ENCODE measurements around the gene SNAPC1.
A peak's percentile ranks its signal among the peaks of the same experiment; 100 is the strongest.

Gene SNAPC1

GRCh38 chr14:61764342-61765122 is 2.3 kb downstream of the SNAPC1 start:
- Mint-ChIP-seq H3K27ac (no peak overlapping the region), H3K4me3 (peak overlapping the region; percentile 98), H3K9me3 (no peaks in the 10 kb centered on the region), H3K36me3 (peaks cover 56% of the 10 kb centered on the region), H3K4me1 (peaks cover 32% of the 10 kb centered on the region)
- ATAC-seq (no peak), DNase-seq (ENCODE audit: low spot score in 2 of 2) (no peak)

- ATAC-seq, result no peak
- Mint-ChIP-seq H3K9me3 (no peaks in the 10 kb centered on the region), H3K36me3 (peaks cover 64% of the 10 kb centered on the region), H3K4me1 (peaks cover 32% of the 10 kb centered on the region), H3K27ac (no peak overlapping the region), H3K4me3 (no peak overlapping the region)
- no peak for DNase-seq (ENCODE audit: low spot score in 2 of 2)
These were observed 3.2 kb downstream of the SNAPC1 start for GRCh38 chr14:61765225-61765943.

- Mint-ChIP-seq H3K9me3 (no peaks in the 10 kb centered on the region), H3K4me1 (peaks cover 32% of the 10 kb centered on the region), H3K36me3 (peaks cover 72% of the 10 kb centered on the region), H3K4me3 (no peak overlapping the region), H3K27ac (no peak overlapping the region)
- ATAC-seq (no peak), DNase-seq (ENCODE audit: low spot score in 2 of 2) (no peak)
These were observed 3.9 kb downstream of the SNAPC1 start for GRCh38 chr14:61766151-61766550.

- Mint-ChIP-seq H3K36me3 (peaks cover 76% of the 10 kb centered on the region), H3K4me3 (no peak overlapping the region), H3K9me3 (no peaks in the 10 kb centered on the region), H3K4me1 (peaks cover 23% of the 10 kb centered on the region), H3K27ac (no peak overlapping the region)
- ATAC-seq (no peak), DNase-seq (ENCODE audit: low spot score in 2 of 2) (no peak)
These were observed 6.0 kb downstream of the SNAPC1 start for GRCh38 chr14:61768240-61768639.

- DNase-seq (ENCODE audit: low spot score in 2 of 2) (no peak), ATAC-seq (no peak)
- H3K9me3 Mint-ChIP-seq, result no peaks in the 10 kb centered on the region
- H3K36me3 Mint-ChIP-seq, result peaks cover 86% of the 10 kb centered on the region
- H3K27ac Mint-ChIP-seq, result no peak overlapping the region
- no peak overlapping the region for H3K4me3 Mint-ChIP-seq
- H3K4me1 Mint-ChIP-seq, result peaks cover 10% of the 10 kb centered on the region
These were observed 7.7 kb downstream of the SNAPC1 start for GRCh38 chr14:61769893-61770292.

GRCh38 chr14:61774861-61775260 is 12.6 kb downstream of the SNAPC1 start:
- no peak overlapping the region for H3K27ac Mint-ChIP-seq
- H3K36me3 Mint-ChIP-seq, result peaks cover 99% of the 10 kb centered on the region
- no peaks in the 10 kb centered on the region for H3K9me3 Mint-ChIP-seq
- no peak overlapping the region for H3K4me3 Mint-ChIP-seq
- DNase-seq (ENCODE audit: low spot score in 2 of 2), result no peak
- ATAC-seq, result no peak
- peaks cover 3% of the 10 kb centered on the region for H3K4me1 Mint-ChIP-seq

GRCh38 chr14:61780125-61780524 is 17.9 kb downstream of the SNAPC1 start:
- Mint-ChIP-seq H3K4me3 (no peak overlapping the region), H3K9me3 (no peaks in the 10 kb centered on the region), H3K27ac (peak overlapping the region; percentile 69), H3K36me3 (peaks cover 100% of the 10 kb centered on the region), H3K4me1 (peaks cover 12% of the 10 kb centered on the region)
- ATAC-seq (peak; percentile 74), DNase-seq (ENCODE audit: low spot score in 2 of 2) (no peak)

GRCh38 chr14:61797309-61797708 is 35.1 kb downstream of the SNAPC1 start:
- Mint-ChIP-seq H3K4me1 (no peaks in the 10 kb centered on the region), H3K4me3 (no peak overlapping the region), H3K36me3 (peaks cover 22% of the 10 kb centered on the region), H3K27ac (no peak overlapping the region), H3K9me3 (no peaks in the 10 kb centered on the region)
- ATAC-seq, result no peak
- DNase-seq (ENCODE audit: low spot score in 2 of 2), result no peak

- DNase-seq (ENCODE audit: low spot score in 2 of 2), result no peak
- Mint-ChIP-seq H3K9me3 (no peaks in the 10 kb centered on the region), H3K4me1 (no peaks in the 10 kb centered on the region), H3K36me3 (no peaks in the 10 kb centered on the region), H3K27ac (no peak overlapping the region), H3K4me3 (no peak overlapping the region)
- ATAC-seq, result no peak
These were observed 39.9 kb downstream of the SNAPC1 start for GRCh38 chr14:61802010-61802568.

- Mint-ChIP-seq H3K27ac (no peak overlapping the region), H3K9me3 (no peaks in the 10 kb centered on the region), H3K36me3 (no peaks in the 10 kb centered on the region), H3K4me1 (no peaks in the 10 kb centered on the region), H3K4me3 (no peak overlapping the region)
- no peak for ATAC-seq
- no peak for DNase-seq (ENCODE audit: low spot score in 2 of 2)
These were observed 41.5 kb downstream of the SNAPC1 start for GRCh38 chr14:61803755-61804154.

- Mint-ChIP-seq H3K27ac (no peak overlapping the region), H3K36me3 (no peaks in the 10 kb centered on the region), H3K4me1 (no peaks in the 10 kb centered on the region), H3K4me3 (no peak overlapping the region), H3K9me3 (no peaks in the 10 kb centered on the region)
- no peak for ATAC-seq
- DNase-seq (ENCODE audit: low spot score in 2 of 2), result no peak
These were observed 43.2 kb downstream of the SNAPC1 start for GRCh38 chr14:61805451-61805850.

- H3K9me3 Mint-ChIP-seq, result no peaks in the 10 kb centered on the region
These were observed 49.7 kb downstream of the SNAPC1 start for GRCh38 chr14:61811882-61812346.

GRCh38 chr14:61812347-61813095 is 50.3 kb downstream of the SNAPC1 start, which contains the start of gene SYT16:
TSS of gene SYT16 (plus strand) at chr14:61812703.
- H3K36me3 Mint-ChIP-seq, result no peaks in the 10 kb centered on the region
- no peaks in the 10 kb centered on the region for H3K9me3 Mint-ChIP-seq
- H3K27ac Mint-ChIP-seq, result peak within 1 kb of the TSS; percentile 30
- peaks cover 12% of the 10 kb centered on the region for H3K4me1 Mint-ChIP-seq
- DNase-seq (ENCODE audit: low spot score in 2 of 2), result peak in 1 of 2 donors; percentile 55
- ATAC-seq, result peak; percentile 34
- H3K4me3 Mint-ChIP-seq, result peak within 1 kb of the TSS; percentile 70

More at GRCh38 chr14:61811882-61812346, 49.7 kb downstream of the SNAPC1 start:
- no peak for ATAC-seq
- peaks cover 12% of the 10 kb centered on the region for H3K4me1 Mint-ChIP-seq
- peak overlapping the region; percentile 70 for H3K4me3 Mint-ChIP-seq
- no peak for DNase-seq (ENCODE audit: low spot score in 2 of 2)
- H3K36me3 Mint-ChIP-seq, result no peaks in the 10 kb centered on the region
- H3K27ac Mint-ChIP-seq, result peak overlapping the region; percentile 30

GRCh38 chr14:61813096-61813606 is 50.9 kb downstream of the SNAPC1 start:
- H3K9me3 Mint-ChIP-seq, result no peaks in the 10 kb centered on the region

GRCh38 chr14:61822458-61822857 is 60.2 kb downstream of the SNAPC1 start:
- no peaks in the 10 kb centered on the region for H3K9me3 Mint-ChIP-seq
- no peaks in the 10 kb centered on the region for H3K36me3 Mint-ChIP-seq
- H3K27ac Mint-ChIP-seq, result no peak overlapping the region
- no peak overlapping the region for H3K4me3 Mint-ChIP-seq
- no peaks in the 10 kb centered on the region for H3K4me1 Mint-ChIP-seq
- no peak for ATAC-seq
- no peak for DNase-seq (ENCODE audit: low spot score in 2 of 2)

More at GRCh38 chr14:61813096-61813606, 50.9 kb downstream of the SNAPC1 start:
- ATAC-seq, result no peak
- Mint-ChIP-seq H3K27ac (no peak overlapping the region), H3K4me3 (peak overlapping the region; percentile 28), H3K36me3 (no peaks in the 10 kb centered on the region), H3K4me1 (peaks cover 12% of the 10 kb centered on the region)
- no peak for DNase-seq (ENCODE audit: low spot score in 2 of 2)

All from stimulated activated effector memory CD8-positive, alpha-beta T cell treated with anti-CD3 and anti-CD28 coated beads, Interleukin-12 subunit alpha, Interleukin-12 subunit beta, amount 100 ng/mL, for 72 hours (primary cell).